Neural progenitor cell (in vitro differentiated cells): ENCODE results near the gene P3H2. TPM values are rescaled to one million over a fixed set of nuclear protein-coding genes. Genes with fewer than 3 reads are reported as not detected.

Source experiments
- DNase-seq: peaks from one replicate; pipeline ENCODE4 v3.0.0-alpha.2; 2016; ENCODE audit warnings: low spot score
- H2AFZ ChIP-seq: fragments of 200-600 bp; sonication (generic); replicated peaks from 2 replicates; pipeline ENCODE4 v1.6.1; 2016; ENCODE audit warnings: antibody characterized with exemption
- H3F3A ChIP-seq: fragments of 200-600 bp; sonication (generic); 2 replicates; pipeline ENCODE4 v1.6.1; 2016; ENCODE audit warnings: antibody characterized with exemption, low read depth
- H3K27ac ChIP-seq: fragments of 200-600 bp; sonication (generic); 2 replicates; pipeline ENCODE4 v1.5.1; 2016; ENCODE audit warnings: mild to moderate bottlenecking
- H3K27me3 ChIP-seq: fragments of 200-600 bp; sonication (generic); 2 replicates; pipeline ENCODE4 v1.6.1; 2016; ENCODE audit warnings: mild to moderate bottlenecking, moderate library complexity
- H3K36me3 ChIP-seq: fragments of 200-600 bp; sonication (generic); 2 replicates; pipeline ENCODE4 v1.5.1; 2016
- H3K4me1 ChIP-seq: fragments of 200-600 bp; sonication (generic); 2 replicates; pipeline ENCODE4 v1.6.1; 2016; ENCODE audit warnings: mixed run types
- H3K4me2 ChIP-seq: fragments of 200-600 bp; sonication (generic); 2 replicates; pipeline ENCODE4 v1.6.1; 2016
- H3K4me3 ChIP-seq: fragments of 200-600 bp; sonication (generic); 2 replicates; pipeline ENCODE4 v1.5.1; 2016
- H3K79me2 ChIP-seq: fragments of 200-600 bp; sonication (generic); 2 replicates; pipeline ENCODE4 v1.6.1; 2016; ENCODE audit warnings: low read depth
- H3K9ac ChIP-seq: fragments of 200-600 bp; sonication (generic); 2 replicates; pipeline ENCODE4 v1.6.1; 2016
- H3K9me3 ChIP-seq: fragments of 200-600 bp; sonication (generic); 2 replicates; pipeline ENCODE4 v1.5.1; 2016; ENCODE audit warnings: low read depth
- H4K20me1 ChIP-seq: fragments of 200-600 bp; sonication (generic); 2 replicates; pipeline ENCODE4 v1.6.1; 2016; ENCODE audit warnings: low read depth
- H3K27ac Mint-ChIP-seq: 3 replicates; pipeline ENCODE4 v1.8.0; 2021; ENCODE audit warnings: mixed read lengths
- H3K27me3 Mint-ChIP-seq: 2 replicates; pipeline ENCODE4 v1.8.0; 2022; ENCODE audit warnings: low read depth, mild to moderate bottlenecking, inconsistent platforms, moderate library complexity, mixed read lengths; ENCODE audit not compliant: insufficient read depth
- H3K36me3 Mint-ChIP-seq: 3 replicates; pipeline ENCODE4 v1.8.0; 2021; ENCODE audit warnings: mixed read lengths
- H3K4me1 Mint-ChIP-seq: 3 replicates; pipeline ENCODE4 v1.8.0; 2021; ENCODE audit warnings: mixed read lengths
- H3K4me3 Mint-ChIP-seq: 3 replicates; pipeline ENCODE4 v1.8.0; 2021; ENCODE audit warnings: mild to moderate bottlenecking, moderate library complexity, mixed read lengths
- H3K9me3 Mint-ChIP-seq: 3 replicates; pipeline ENCODE4 v1.8.0; 2020; ENCODE audit warnings: mixed read lengths
- CTCF ChIP-seq: fragments of 200-600 bp; sonication (generic); IDR thresholded peaks from 2 replicates; pipeline ENCODE4 v1.5.1; 2017; ENCODE audit warnings: antibody characterized with exemption, mild to moderate bottlenecking
- EZH2 ChIP-seq: fragments of 200-600 bp; sonication (generic); IDR thresholded peaks from 2 replicates; pipeline ENCODE4 v1.6.1; 2017; ENCODE audit warnings: antibody characterized with exemption, mild to moderate bottlenecking, moderate library complexity
- EZH2phosphoT487 ChIP-seq: fragments of 200-600 bp; sonication (generic); IDR thresholded peaks from 2 replicates; pipeline ENCODE4 v1.6.1; 2017; ENCODE audit warnings: antibody characterized with exemption
- total RNA-seq: library from RNA; depleted of rRNA; stranded (reverse); fragments of >200 nt; gene quantifications from 2 replicates; pipeline ENCODE4 v1.2.3, GENCODE V29; 2015; ENCODE audit warnings: low replicate concordance

The P3H2 gene
- total RNA-seq, 1 donor from 2014 or later, result 21.4 TPM

- H3K9me3 Mint-ChIP-seq, result peaks cover 5% of the 10 kb centered on the region
- no peaks in the 10 kb centered on the region for H3K9me3 ChIP-seq
- TF ChIP-seq EZH2 (no peak), CTCF (no peak), EZH2phosphoT487 (no peak)
- H4K20me1 ChIP-seq, result peaks cover 4% of the 10 kb centered on the region
- H3F3A ChIP-seq, result peaks cover 16% of the 10 kb centered on the region
- peaks cover 7% of the 10 kb centered on the region for H3K36me3 Mint-ChIP-seq
- peaks cover 10% of the 10 kb centered on the region for H3K27me3 Mint-ChIP-seq
- no peak overlapping the region for H2AFZ ChIP-seq
- peaks cover 18% of the 10 kb centered on the region for H3K4me1 ChIP-seq
- H3K4me2 ChIP-seq, result no peak overlapping the region
- no peak overlapping the region for H3K9ac ChIP-seq
- H3K4me3 Mint-ChIP-seq, result peak overlapping the region; percentile 61
- peaks cover 47% of the 10 kb centered on the region for H3K4me1 Mint-ChIP-seq
- peaks cover 12% of the 10 kb centered on the region for H3K79me2 ChIP-seq
- H3K36me3 ChIP-seq, result no peaks in the 10 kb centered on the region
- H3K4me3 ChIP-seq, result no peak overlapping the region
- peaks cover 11% of the 10 kb centered on the region for H3K27me3 ChIP-seq
- no peak overlapping the region for H3K27ac ChIP-seq
- H3K27ac Mint-ChIP-seq, result no peak overlapping the region
- no peak for DNase-seq
Measured at GRCh38 chr3:190118438-190118837, 2.3 kb downstream of the P3H2 start.

- Histone ChIP-seq H2AFZ (no peak overlapping the region), H3F3A (peaks cover 16% of the 10 kb centered on the region), H3K4me1 (peaks cover 18% of the 10 kb centered on the region), H3K27me3 (peaks cover 11% of the 10 kb centered on the region), H3K9me3 (no peaks in the 10 kb centered on the region), H3K36me3 (no peaks in the 10 kb centered on the region), H4K20me1 (peaks cover 4% of the 10 kb centered on the region), H3K27ac (no peak overlapping the region), H3K4me3 (no peak overlapping the region), H3K9ac (no peak overlapping the region), H3K4me2 (no peak overlapping the region), H3K79me2 (peaks cover 12% of the 10 kb centered on the region)
- no peak for TF ChIP-seq EZH2phosphoT487
- TF ChIP-seq CTCF, result no peak
- TF ChIP-seq EZH2, result no peak
- Mint-ChIP-seq H3K4me1 (peaks cover 47% of the 10 kb centered on the region), H3K9me3 (peaks cover 5% of the 10 kb centered on the region), H3K27ac (no peak overlapping the region), H3K4me3 (peak overlapping the region; percentile 61), H3K27me3 (peaks cover 11% of the 10 kb centered on the region), H3K36me3 (peaks cover 9% of the 10 kb centered on the region)
- no peak for DNase-seq
Measured at GRCh38 chr3:190117981-190118380, 2.7 kb downstream of the P3H2 start.

- Mint-ChIP-seq H3K36me3 (peaks cover 9% of the 10 kb centered on the region), H3K4me1 (peaks cover 40% of the 10 kb centered on the region), H3K27ac (no peak overlapping the region), H3K27me3 (peaks cover 11% of the 10 kb centered on the region), H3K9me3 (peaks cover 5% of the 10 kb centered on the region), H3K4me3 (no peak overlapping the region)
- Histone ChIP-seq H3K4me3 (no peak overlapping the region), H3K27me3 (peaks cover 11% of the 10 kb centered on the region), H3K36me3 (no peaks in the 10 kb centered on the region), H3K27ac (no peak overlapping the region), H3K79me2 (peaks cover 12% of the 10 kb centered on the region), H3K4me1 (peaks cover 18% of the 10 kb centered on the region), H3K9me3 (no peaks in the 10 kb centered on the region), H3K4me2 (no peak overlapping the region), H3K9ac (no peak overlapping the region), H2AFZ (no peak overlapping the region), H4K20me1 (peaks cover 4% of the 10 kb centered on the region), H3F3A (peaks cover 16% of the 10 kb centered on the region)
- TF ChIP-seq EZH2phosphoT487 (no peak), CTCF (no peak)
- DNase-seq, result no peak
Measured at GRCh38 chr3:190116551-190117067, 4.1 kb downstream of the P3H2 start.
